AG20443 (cell line): ENCODE results near the gene ANKRD52.

Source experiments
- DNase-seq: peaks from one replicate; pipeline ENCODE4 v3.0.0; 2012; ENCODE audit warnings: low spot score, mixed read lengths

ANKRD52 gene

GRCh38 chr12:56241424-56242303, 16.5 kb downstream of the ANKRD52 start:
- DNase-seq, result no peak

- no peak for DNase-seq
Observed at GRCh38 chr12:56237552-56237951, 20.6 kb downstream of the ANKRD52 start.

GRCh38 chr12:56236985-56237384, 21.2 kb downstream of the ANKRD52 start:
- no peak for DNase-seq

- DNase-seq, result no peak
Observed at GRCh38 chr12:56236091-56236490, 22.1 kb downstream of the ANKRD52 start.

GRCh38 chr12:56234746-56235436, 23.3 kb downstream of the ANKRD52 start:
- DNase-seq, result no peak

- no peak for DNase-seq
Observed at GRCh38 chr12:56231184-56231582, 27.0 kb downstream of the ANKRD52 start.

- DNase-seq, result no peak
Observed at GRCh38 chr12:56230432-56231183, 27.6 kb downstream of the ANKRD52 start.

- no peak for DNase-seq
Observed at GRCh38 chr12:56229916-56230431, 28.2 kb downstream of the ANKRD52 start, which contains the start of gene SLC39A5. TSS of gene SLC39A5 (plus strand) at chr12:56230051. CDS start at chr12:56231275, 1,224 bp downstream.

- DNase-seq, result no peak
Observed at GRCh38 chr12:56229082-56229481, 29.1 kb downstream of the ANKRD52 start.

GRCh38 chr12:56224954-56225353, 33.2 kb downstream of the ANKRD52 start:
- no peak for DNase-seq

GRCh38 chr12:56224102-56224701, 34.0 kb downstream of the ANKRD52 start, which contains the start of gene NABP2:
TSS of gene NABP2 (plus strand) at chr12:56224342. CDS start at chr12:56224857, 515 bp downstream.
- peak; percentile 98 for DNase-seq

- DNase-seq, result no peak
Observed at GRCh38 chr12:56223571-56224101, 34.5 kb downstream of the ANKRD52 start.

GRCh38 chr12:56222531-56222895, 35.7 kb downstream of the ANKRD52 start:
- DNase-seq, result no peak

- peak; percentile 97 for DNase-seq
Observed at GRCh38 chr12:56221757-56222530, 36.2 kb downstream of the ANKRD52 start, which contains the start of gene RNF41. TSS of gene RNF41 (minus strand) at chr12:56221922. CDS start at chr12:56214047, 7,875 bp downstream.

- peak; percentile 91 for DNase-seq
Observed at GRCh38 chr12:56221232-56221756, 36.9 kb downstream of the ANKRD52 start.

- DNase-seq, result peak; percentile 56
Observed at GRCh38 chr12:56220611-56221231, 37.5 kb downstream of the ANKRD52 start.

GRCh38 chr12:56219840-56220239, 38.3 kb downstream of the ANKRD52 start:
- no peak for DNase-seq

- DNase-seq, result no peak
Observed at GRCh38 chr12:56216461-56216860, 41.7 kb downstream of the ANKRD52 start.

- DNase-seq, result no peak
Observed at GRCh38 chr12:56213878-56214277, 44.3 kb downstream of the ANKRD52 start.

- DNase-seq, result no peak
Observed at GRCh38 chr12:56212361-56212760, 45.8 kb downstream of the ANKRD52 start.
